ENCODE data around the gene AK5. TPM values are rescaled to one million over a fixed set of nuclear protein-coding genes. Genes with fewer than 3 reads are reported as not detected.

Gene AK5
- total RNA-seq, 1 donor from 2014 or later, result not detected

- DNase-seq (ENCODE audit: low spot score in 2 of 2, unreplicated experiment in 2 of 2), result no peak
- H3K4me1 Mint-ChIP-seq, result peaks cover 2% of the 10 kb centered on the region
- no peaks in the 10 kb centered on the region for H3K27me3 Mint-ChIP-seq (ENCODE audit: low read depth)
- TF ChIP-seq CTCF (IDR thresholded peaks at IDR 0.05; ENCODE audit: unreplicated experiment), result no peak
- H3K9me3 Mint-ChIP-seq, result no peaks in the 10 kb centered on the region
- no peaks in the 10 kb centered on the region for H3K36me3 Mint-ChIP-seq
- no peak overlapping the region for H3K4me3 Mint-ChIP-seq
- no peak overlapping the region for H3K27ac Mint-ChIP-seq
These were observed 250.8 kb downstream of the AK5 start for GRCh38 chr1:77532641-77533040.

DNA sequence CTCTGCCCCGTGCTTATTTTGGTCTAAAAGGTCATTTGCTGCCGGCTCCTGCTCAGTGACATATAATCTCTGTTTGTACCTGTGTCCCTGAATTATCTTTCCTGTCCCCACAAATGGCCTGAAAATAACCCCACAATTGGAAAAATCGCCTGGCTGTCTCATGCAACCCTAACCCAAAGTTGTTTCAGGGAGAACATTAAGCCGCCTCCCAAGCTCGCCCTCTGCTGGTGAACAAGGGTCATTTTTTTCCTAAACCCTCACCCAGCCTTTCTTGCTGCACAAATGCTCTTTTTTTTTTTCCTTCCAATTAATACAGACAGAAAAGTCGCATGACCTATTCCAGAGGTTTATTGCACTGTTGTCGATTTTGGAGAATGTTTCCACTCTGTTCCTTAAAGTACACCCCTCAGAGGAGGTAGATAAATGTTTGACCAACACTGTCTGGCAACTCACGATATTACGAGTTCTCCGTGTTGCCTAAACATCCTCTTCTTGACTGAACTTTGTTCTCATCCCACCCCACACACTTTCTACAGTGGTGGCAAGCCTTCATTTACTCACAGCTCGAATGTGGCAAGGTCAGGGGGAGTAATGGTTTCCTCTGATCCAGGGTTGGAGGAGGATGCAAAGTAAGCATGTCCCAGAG is 252.0 kb downstream of the AK5 start:
- Mint-ChIP-seq H3K27me3 (ENCODE audit: low read depth) (no peaks in the 10 kb centered on the region), H3K4me1 (peaks cover 2% of the 10 kb centered on the region), H3K36me3 (no peaks in the 10 kb centered on the region), H3K27ac (no peak overlapping the region), H3K9me3 (no peaks in the 10 kb centered on the region), H3K4me3 (no peak overlapping the region)
- peak; percentile 29 to 62 for DNase-seq (ENCODE audit: low spot score in 2 of 2, unreplicated experiment in 2 of 2)
- TF ChIP-seq CTCF (IDR thresholded peaks at IDR 0.05; ENCODE audit: unreplicated experiment), result peak; percentile 91

GRCh38 chr1:77534456-77534855 is 252.6 kb downstream of the AK5 start:
- DNase-seq (ENCODE audit: low spot score in 2 of 2, unreplicated experiment in 2 of 2), result no peak
- Mint-ChIP-seq H3K9me3 (no peaks in the 10 kb centered on the region), H3K4me1 (peaks cover 2% of the 10 kb centered on the region), H3K4me3 (no peak overlapping the region), H3K27me3 (ENCODE audit: low read depth) (no peaks in the 10 kb centered on the region), H3K27ac (no peak overlapping the region), H3K36me3 (no peaks in the 10 kb centered on the region)
- TF ChIP-seq CTCF (IDR thresholded peaks at IDR 0.05; ENCODE audit: unreplicated experiment), result no peak

DNA sequence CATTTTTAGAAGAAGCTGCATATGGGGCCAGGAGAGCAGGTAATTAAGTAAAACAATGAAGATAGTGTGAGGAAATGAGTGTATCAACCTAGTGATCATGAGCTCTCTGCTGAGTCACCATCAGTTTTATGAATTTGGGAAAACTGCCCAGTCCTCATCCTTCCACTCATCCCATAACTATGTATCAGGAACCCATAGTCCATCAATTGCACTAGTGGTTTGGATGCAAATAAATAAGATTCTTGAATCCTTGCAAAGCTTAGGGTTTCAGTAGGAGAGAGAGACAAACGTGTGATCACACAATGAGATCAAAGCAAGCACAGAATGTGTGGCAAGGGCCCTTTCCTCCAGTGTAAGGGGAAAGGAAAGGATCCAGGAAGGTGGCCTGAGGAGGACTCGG is 255.0 kb downstream of the AK5 start:
- DNase-seq (ENCODE audit: low spot score in 2 of 2, unreplicated experiment in 2 of 2), result no peak
- Mint-ChIP-seq H3K27me3 (ENCODE audit: low read depth) (no peaks in the 10 kb centered on the region), H3K27ac (no peak overlapping the region)

GRCh38 chr1:77538956-77539518 is 257.2 kb downstream of the AK5 start:
- H3K27me3 Mint-ChIP-seq (ENCODE audit: low read depth), result no peaks in the 10 kb centered on the region
- H3K4me1 Mint-ChIP-seq, result no peaks in the 10 kb centered on the region
- DNase-seq (ENCODE audit: low spot score in 2 of 2, unreplicated experiment in 2 of 2), result no peak
- H3K27ac Mint-ChIP-seq, result no peak overlapping the region
- no peak for TF ChIP-seq CTCF (IDR thresholded peaks at IDR 0.05; ENCODE audit: unreplicated experiment)
- H3K36me3 Mint-ChIP-seq, result no peaks in the 10 kb centered on the region
- no peak overlapping the region for H3K4me3 Mint-ChIP-seq
- no peaks in the 10 kb centered on the region for H3K9me3 Mint-ChIP-seq

More for the DNA sequence above, 255.0 kb downstream of the AK5 start:
- Mint-ChIP-seq H3K4me1 (peaks cover 2% of the 10 kb centered on the region), H3K36me3 (no peaks in the 10 kb centered on the region), H3K4me3 (no peak overlapping the region), H3K9me3 (no peaks in the 10 kb centered on the region)
- no peak for TF ChIP-seq CTCF (IDR thresholded peaks at IDR 0.05; ENCODE audit: unreplicated experiment)
